ENCODE results near the gene HPGD.
"Not testable (repeated sequence)": the region's sequence is repeated elsewhere in the genome, so short reads cannot be mapped to it uniquely, and the experiment has no call there.

HPGD gene

DNA sequence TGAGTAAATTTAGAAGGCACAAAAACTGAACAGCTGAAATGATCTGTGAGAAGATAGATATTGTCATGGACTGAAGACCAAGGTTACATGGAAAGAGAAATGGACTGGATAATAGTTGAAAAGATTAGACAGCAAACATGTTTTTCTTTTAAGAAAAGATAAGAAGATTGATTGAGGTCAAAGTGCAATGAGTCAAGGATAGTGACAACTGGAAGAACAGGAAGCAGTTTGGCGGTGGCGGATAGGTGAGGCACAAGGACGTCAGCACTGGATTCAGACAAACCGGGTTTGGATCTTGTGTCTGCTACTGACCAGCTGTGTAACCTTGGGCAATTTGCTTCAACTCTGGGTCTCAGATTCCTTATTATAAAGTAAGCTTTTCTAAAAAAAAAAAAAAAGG lies 2.0 kb upstream of the HPGD start:
- no peak for DNase-seq (ENCODE audit: low spot score)

DNA sequence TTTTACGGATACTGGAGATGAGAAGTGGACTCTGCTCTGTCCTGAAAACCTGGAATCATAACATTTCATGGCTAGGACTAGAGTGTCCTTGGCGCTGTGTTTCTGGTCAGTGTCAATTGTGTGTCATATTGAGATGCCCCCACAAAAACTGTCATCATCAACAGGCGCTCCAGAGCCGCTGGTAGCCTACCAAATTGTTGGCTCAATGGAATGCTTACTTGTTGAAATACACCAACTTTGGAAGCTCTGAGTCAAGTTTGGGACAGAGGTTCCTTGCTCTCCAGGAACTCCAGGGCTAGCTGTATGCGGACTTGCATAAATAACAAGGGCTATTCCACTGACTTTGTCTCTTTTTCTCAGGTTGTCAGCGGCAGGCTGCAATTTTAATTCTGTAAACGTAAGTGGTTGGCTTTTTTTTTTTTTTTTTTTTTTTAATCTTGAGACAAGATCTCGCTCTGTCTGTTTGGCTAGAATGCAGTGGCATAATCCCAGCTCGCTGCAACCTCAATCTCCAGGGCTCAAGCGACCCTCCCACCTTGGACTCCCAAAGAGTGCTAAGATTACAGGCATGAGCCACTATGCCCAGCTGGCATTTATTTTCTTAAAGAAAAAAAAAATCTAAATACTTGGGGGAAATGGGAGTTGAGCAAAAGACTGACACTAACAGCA lies 871 bp upstream of the HPGD start:
- no peak for DNase-seq (ENCODE audit: low spot score)

DNA sequence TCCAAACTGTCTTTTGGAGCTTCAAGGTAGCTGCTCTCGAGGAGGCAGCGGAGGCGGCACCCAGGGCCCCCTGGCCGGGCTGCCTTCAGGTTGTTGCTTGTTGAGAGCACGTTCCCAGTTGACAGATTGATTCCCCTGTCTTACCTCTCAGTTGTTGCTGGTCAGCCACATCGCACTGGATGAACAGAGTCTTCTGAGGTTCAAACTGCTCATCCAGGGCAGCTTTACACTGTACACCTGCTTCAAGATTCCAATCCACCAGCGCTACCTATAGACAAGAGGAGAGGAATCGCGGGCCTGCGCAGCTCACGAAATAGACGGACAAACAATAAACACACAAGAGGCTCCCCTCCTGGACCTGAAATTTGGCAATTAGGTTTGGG lies 497 bp downstream of the HPGD start:
- peak; percentile 23 for DNase-seq (ENCODE audit: low spot score)

DNA sequence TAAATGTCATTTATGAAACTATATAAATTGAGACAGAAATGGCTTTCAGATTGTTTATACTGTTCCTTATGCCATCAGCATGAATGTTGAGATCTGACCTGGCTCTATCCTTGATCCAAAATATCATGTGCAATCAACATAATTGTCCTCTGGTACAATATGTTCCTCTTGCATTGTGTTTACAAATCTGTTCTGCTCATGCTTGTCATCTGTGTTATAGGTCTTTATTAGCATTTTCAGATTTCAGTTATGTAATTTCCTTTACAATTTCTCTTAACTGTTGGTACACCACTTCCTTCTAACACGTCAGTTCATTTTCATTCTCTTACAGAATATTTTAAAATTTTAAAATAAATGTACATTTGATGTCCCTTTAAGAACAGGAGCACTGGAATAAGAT lies 1.6 kb downstream of the HPGD start:
- DNase-seq (ENCODE audit: low spot score), result no peak

DNA sequence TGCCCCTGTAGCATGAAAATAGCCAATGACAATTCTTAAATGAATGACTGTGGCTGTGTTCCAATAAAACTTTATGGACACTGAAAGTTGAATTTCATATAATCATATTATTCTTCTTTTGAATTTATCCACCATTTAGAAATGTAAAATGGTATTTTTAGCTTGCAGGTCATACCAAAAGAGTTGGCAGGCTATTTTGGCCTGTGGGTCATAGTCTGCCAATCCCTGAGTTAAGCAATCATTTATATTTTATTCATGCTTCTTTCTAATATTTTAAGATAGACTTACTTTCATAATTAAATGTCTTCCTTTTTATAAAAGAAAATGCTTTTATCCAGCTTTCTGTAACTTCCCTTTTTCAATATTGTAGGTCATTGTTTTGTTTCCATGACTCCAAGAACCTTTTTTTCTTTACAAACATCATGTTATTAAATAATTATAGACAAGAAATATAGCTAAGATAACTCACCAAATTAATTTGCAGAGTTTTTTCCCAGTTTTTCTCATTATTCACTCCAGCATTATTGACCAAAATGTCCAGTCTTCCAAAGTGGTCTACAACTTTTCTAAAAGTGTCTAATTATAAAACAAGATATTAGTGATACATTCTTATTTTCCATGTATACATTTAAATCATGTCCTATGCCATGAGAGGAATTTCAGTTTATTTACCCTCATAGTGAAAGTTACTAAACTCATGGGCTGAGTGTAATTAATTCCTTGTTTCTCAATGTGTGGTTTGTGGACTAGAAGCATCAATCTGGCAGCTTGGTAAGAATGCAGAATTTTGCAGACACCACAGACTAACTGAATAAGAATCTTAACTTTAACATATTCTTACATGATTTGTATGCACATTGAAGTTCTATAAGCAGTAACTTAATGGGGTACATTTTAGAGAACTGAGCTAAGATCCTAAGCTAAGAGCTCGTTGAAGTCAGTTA lies 4.5 kb downstream of the HPGD start:
- no peak for DNase-seq (ENCODE audit: low spot score)

DNA sequence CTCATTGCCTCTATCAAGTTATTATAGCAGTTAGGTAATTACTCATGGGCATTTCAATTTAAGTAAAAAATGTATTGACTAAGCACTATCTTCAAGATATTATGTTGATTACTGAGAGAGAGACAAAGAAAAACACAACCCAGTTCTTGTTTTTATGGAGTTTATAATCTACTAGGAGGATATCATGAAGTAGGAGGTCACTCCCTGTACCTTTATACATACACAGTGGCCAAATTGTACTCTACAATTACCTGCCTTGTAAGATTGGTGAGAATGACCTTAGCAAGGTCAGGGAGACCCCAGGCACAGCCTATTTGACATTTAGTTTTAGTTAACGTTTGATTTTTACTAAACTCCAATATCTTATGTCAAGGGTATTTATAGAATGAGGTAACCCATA lies 5.5 kb downstream of the HPGD start:
- DNase-seq (ENCODE audit: low spot score), result no peak

DNA sequence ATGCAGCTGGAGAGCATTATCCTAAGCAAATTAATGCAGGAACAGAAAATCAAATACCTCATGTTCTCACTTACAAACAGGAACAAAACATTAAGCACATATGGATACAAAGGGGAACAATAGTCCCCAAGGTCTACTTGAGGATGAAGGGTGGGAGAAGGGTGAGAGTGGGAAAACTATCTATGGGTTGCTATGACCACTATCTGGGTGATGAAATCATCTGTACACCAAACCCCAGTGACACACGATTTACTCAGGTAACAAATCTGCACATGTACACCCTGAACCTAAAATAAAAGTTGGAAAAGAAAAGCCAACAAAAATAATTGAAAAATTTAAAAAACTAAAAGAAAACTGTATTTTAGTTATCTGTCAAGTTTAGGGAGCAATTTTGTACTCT lies 5.9 kb downstream of the HPGD start:
- no peak for DNase-seq (ENCODE audit: low spot score)

DNA sequence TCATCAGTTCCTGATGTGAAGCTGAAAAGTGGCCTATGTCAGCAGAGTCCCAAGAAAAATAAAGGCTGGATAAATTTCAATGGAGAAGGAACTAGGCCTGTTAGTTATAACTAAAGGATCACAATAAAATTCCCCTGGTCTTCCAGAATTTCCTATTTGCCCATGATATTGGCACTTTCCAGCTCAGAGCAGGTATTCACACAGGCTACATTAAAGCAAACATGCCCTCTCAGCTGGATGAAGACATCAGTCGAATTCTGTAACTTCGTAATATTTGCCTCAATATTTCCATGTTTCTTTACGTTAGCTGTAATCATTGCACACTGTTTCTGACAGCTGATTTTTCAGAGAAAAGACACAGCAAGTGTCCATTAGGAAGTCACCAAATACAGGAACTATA lies 9.5 kb downstream of the HPGD start:
- DNase-seq (ENCODE audit: low spot score), result no peak

DNA sequence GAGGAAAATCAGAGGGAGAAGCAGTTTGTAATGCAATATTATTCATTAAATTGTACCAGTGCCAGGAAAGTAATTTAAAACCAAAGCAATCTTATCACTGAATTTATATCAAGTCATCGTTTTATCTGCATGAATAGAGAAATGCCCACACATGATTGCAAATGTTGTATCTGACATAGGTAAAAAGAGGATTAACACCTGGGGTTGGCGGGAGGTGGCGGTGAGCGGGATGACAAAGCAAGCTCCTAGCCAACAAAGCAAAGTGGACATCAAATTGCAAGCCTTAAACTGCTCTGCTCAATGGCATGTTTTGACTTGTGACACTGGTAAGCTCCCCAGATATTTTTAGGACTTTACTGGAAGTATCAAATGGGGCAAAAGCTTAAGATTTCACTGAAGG lies 16.4 kb downstream of the HPGD start:
- no peak for DNase-seq (ENCODE audit: low spot score)

DNA sequence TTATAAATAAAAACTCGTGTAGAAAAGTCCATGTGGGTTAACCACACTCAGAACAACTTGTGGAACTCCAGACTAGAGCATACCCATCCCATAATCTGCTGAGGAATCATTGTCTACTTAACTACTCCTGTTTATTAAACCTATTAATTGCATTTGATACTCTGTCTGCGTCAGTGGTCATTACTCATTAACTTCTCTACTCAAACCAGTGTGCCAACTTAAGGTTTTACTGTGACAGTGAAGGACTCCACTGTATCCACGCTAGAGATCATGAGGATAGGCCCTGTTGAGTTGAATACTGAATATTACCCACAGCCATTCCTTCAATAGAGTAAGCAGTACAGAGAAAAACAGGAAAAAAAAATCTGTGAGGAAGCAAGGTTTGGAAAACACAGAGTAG lies 17.3 kb downstream of the HPGD start:
- no peak for DNase-seq (ENCODE audit: low spot score)

DNA sequence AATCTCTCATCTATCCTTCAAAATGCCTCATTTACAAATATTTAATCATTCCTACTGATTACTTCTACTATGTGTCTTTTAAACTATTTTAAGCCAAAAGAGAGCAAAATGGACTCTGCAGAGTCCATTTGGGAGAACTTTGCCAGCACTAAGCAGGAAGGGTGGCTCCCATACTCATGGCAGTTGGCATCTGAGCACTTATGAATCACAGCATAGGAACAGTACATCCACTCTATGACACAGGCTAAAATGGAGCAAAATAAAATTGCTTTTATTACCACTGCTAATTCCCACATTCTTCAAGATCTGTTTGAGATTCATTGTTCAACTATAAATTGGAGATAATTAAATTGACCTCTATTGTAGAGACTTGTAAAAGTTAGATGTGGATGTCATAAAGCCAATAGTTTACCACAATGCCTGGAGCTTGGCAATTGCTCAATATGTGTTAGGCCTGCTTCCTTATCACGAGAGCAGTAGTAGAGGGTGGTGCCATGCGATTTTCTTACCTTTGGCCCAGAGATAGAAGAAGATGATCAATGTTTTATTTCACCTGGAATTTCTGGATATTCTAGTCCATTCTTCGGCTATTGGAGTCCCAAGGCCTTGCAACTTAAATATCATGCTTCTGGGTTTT lies 19.1 kb downstream of the HPGD start:
- DNase-seq (ENCODE audit: low spot score), result no peak

DNA sequence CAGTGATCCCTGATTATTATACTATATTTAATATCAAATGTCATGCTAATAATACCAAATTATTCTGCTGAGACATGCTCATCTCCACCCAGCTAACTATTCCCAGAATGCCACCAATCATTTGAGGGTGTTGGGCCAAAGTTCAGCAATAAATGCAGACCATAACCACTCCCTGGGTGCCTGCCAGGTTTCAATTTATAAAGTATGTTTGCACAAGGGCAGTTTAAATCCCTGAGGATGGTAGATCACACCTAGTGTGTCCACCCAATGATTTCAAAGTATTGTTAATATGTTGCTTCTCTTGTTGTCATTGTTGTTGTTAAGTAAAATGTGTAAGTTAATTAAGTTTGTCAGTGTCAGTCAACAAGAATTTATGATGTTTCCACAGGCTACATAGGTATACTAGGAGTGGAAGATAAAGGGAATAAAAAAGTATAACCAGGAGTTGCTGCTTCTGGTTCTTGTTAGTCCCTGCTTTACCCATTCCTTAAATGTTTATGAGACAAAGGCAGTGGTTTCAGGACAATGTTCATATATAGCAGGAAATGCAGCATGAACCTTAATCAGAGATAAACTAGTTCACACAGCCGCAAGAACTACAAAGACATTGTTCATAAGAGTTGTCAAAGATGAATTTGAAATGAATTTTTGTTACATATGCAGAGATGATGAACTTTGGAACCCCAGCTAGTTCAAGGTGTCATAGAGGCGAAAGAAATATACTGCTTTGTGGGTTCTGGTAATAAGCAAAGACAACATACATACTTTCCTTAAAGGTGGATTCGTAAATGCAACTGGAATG lies 25.5 kb downstream of the HPGD start:
- no peak for DNase-seq (ENCODE audit: low spot score)

DNA sequence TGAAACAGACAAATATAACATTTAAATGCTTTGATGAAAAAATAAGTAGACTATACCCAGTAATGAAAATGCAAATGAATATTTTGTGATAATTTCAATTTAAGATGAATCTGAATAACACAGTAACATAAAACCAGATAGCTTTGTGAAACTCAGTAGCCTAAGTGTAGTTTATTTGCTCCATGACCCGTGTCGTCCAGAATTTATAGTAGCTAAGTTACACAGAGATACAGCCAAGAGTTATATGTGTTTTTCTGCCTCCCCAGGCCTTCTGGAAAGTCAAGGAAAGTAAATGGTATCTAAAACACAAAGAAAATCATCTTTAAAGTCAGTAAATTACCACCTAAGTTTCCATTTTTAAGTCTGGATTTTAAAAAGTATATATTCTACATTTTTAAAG lies 26.7 kb downstream of the HPGD start:
- no peak for DNase-seq (ENCODE audit: low spot score)

DNA sequence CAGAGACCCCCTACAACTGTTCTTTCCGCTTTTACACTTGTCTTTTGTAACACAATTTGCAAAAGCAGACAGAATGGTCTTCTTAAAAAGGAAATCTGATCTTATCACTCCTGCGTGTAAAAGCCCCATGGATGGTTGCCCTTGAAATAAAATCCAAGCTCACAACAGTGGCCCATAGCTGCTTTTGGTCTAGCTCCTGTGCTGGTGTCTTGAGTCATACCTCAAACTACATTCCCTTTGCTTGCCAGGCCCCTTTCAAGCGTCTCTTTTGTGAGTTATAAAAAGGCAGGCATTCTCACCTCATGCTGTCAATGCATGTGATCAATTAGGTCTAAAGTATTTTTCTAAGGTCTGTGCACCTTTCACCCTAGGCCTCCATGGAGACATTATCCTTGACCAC lies 27.6 kb downstream of the HPGD start:
- DNase-seq (ENCODE audit: low spot score), result no peak

DNA sequence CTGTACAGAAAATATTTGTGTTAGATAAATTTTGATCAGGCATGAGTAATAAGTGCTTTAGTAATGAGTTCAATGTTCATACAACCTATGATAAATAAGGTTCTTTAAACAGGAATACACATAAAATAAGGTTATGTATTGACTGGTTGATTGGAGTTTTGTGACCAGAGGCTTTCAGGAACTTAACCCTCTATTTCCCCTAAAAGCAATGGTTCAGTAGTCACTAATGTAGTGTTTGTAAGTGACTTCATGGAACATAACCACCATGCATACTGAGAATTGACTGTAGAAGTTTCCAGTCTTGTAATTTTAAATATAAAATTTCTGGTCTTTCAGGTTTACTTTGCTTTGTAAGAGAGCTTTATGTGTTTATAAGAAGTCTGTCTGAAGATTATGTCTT lies 28.1 kb downstream of the HPGD start:
- no peak for DNase-seq (ENCODE audit: low spot score)

DNA sequence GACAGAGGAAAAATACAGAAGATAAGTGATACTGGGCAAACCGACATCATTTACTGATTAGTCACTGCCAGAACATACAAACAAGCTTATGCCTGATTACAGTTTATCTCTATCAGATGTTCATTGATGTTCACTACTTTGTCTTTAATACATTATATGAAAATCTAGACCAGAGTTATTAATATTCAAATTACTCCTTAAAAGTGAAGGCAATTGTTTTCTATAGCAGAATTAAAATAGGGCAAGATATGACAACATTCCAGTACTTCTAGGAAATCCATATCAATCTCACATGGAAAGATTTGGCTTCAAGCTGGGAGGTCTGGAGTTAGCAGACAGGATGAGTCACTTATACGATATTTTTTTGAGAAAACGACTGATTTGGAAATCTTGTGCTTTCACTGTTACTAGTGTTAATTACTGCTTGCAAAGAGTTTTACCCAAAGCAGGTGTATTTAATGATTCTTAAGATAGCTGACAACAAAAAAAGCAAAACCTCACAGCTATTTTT lies 31.8 kb downstream of the HPGD start:
- no peak for DNase-seq (ENCODE audit: low spot score)

DNA sequence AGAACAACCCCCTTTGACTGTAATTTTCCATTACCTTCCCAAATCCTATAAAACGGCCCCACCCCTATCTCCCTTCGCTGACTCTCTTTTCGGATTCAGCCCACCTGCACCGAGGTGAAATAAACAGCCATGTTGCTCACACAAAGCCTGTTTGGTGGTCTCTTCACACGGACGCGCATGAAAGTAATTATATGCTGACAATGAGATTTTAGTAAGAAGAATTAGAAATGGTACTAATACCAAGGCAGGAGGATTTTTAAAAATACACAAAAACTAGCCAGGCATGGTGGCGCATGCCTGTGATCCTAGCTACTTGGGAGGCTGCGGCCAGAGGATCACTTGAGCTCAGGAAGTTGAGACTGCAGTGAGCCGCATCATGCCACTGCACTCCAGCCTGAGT lies 33.9 kb downstream of the HPGD start:
- DNase-seq (ENCODE audit: low spot score), result not testable (repeated sequence)

DNA sequence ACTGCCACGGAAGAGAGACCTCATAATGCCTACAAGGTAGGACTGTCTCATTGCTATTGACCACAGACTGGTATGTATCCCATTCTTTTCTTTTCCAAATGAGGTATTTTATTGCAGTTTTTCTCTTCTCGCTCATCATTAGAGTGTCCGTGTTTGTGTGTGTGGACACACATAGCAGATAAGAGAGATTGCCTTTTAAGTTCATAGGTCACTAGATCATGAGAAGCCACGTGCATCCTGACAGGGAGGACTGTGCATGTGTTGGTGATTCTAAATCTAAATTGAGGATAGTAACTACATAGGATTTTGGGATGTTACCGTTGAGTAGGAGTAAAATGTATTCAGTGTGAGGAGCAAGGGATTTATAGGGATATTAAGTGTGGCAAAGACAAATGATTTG lies 37.3 kb downstream of the HPGD start:
- no peak for DNase-seq (ENCODE audit: low spot score)

DNA sequence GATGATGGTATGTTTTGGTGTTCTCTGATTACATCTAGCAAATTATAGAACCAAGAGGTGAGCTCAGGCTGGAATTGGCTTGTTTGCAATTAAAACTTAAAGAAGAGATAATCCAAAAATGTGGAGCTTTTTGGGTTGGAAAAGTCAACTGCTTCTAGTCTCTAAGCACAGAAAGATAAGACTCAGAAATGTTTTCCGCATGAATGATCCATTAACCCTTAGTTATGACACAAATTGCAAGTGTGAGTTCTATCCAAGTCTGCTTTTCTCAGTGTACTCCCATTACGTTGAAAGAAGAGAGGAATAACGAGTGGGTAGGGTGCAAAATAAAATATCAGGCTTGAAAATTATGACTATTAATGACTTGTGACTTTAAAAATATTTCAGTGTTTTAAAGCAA lies 38.5 kb downstream of the HPGD start:
- no peak for DNase-seq (ENCODE audit: low spot score)

DNA sequence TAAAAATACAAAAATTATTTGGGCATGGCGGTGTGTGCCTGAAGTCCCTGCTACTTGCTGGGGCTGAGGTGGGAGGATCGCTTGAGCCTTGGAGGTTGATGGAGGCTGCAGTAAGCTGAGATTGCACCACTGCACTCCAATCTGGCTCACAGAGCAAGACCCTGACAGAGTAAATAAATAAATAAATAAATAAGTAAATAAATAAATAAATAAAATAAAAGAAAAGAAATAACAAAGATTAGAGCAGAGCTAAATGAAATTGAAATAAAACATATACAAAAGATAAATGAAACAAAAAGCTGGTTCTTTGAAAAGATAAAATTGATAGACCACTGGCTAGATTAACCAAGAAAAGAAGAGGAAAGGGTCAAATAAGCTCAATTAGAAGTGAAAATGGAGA lies 43.1 kb downstream of the HPGD start:
- DNase-seq (ENCODE audit: low spot score), result no peak

DNA sequence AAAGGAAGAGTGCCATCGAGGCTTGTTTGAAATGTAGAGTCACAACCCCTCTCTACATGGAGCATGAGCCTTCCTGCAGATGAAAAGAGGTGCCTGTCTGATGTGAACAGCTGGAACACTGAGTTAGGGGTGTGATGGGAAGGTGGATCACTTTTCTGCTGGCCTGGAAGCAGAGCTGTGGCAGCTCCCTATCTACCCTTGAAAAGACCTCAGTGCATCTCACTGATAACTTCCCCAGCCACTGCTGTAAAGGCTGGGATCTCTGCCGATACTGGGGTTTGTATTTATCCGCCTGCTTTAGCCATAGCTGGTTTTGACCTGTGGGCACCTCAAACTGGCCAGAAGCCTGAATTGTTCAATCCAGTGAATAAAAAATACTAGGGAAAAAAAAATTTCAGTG lies 46.8 kb downstream of the HPGD start:
- DNase-seq (ENCODE audit: low spot score), result no peak

DNA sequence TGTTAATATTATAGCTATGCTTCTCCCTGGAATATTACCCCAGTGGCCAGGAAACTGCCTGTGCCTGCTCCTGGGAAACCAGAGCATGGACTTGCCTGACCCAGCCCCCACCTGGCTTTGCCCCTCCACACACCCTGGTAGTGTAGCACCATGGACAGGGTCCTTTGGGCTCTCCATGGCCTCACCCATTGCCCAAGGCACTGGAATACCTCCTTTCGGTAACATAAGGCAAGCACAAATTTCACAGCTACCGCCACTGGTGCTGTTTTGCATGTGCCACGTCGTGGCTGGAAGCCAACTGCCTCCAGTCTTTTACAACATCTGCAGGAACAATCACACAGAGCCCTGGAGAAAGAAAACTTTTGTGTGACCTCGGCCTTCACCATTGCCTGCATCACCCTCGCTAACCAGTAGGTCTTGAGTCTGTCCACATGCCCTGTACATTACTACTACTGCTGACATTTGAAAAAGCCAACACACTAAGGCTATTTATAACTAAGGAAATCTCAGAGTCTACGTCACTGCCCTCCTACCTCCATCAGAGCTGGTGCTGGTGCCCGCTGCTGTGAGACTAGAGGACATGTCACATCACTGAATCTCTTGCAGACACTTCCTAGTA lies 47.7 kb downstream of the HPGD start:
- DNase-seq (ENCODE audit: low spot score), result no peak

Data from NAMALWA (cell line).